GM20000 (cell line): ENCODE results near the gene TBC1D1.

Experiments used
- DNase-seq: peaks from one replicate; pipeline ENCODE4 v3.0.0; 2012; ENCODE audit warnings: low spot score
- TF ChIP-seq, protein P1 (sequence below): IDR thresholded peaks from 2 replicates; pipeline ENCODE4 v1.5.1; 2012; ENCODE audit warnings: mild to moderate bottlenecking, control low read depth; ENCODE audit errors: extremely low read depth, missing control alignments

The TBC1D1 gene

DNA sequence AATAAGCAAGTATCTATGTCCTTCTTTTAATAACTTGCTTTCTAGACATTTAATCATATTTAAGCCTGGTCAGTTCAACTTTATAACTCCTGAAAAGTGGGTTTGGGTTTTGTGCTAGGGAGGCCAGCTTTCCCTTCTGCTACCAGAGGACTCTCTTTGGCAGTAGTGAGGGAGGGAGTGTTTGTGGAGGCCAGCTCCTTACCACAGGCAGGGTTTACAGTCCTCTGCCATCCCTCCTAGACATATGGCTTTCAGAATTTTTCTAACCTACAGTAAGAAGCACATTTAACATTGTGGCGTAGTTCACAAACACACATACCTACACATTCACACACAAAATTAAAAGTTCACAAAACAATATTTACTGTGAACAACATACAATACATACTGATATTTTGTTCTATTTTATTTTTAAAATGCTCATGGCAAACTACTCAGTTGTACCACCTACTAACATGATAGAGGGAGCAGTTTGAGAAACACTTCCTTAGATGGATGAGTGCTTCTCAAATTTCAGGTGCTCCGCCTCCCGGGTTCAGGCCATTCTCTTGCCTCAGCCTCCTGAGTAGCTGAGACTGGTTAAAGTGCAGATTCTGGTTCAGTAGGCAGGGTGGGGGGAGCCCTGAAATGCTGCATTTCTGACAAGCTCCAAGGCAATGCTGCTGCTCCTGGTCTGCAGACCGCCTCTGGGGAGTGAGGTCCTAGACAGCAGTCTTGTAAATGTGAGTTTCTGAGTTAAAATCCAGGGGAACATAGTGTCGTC lies 156.0 kb downstream of the TBC1D1 start:
- TF ChIP-seq, protein P1, sequence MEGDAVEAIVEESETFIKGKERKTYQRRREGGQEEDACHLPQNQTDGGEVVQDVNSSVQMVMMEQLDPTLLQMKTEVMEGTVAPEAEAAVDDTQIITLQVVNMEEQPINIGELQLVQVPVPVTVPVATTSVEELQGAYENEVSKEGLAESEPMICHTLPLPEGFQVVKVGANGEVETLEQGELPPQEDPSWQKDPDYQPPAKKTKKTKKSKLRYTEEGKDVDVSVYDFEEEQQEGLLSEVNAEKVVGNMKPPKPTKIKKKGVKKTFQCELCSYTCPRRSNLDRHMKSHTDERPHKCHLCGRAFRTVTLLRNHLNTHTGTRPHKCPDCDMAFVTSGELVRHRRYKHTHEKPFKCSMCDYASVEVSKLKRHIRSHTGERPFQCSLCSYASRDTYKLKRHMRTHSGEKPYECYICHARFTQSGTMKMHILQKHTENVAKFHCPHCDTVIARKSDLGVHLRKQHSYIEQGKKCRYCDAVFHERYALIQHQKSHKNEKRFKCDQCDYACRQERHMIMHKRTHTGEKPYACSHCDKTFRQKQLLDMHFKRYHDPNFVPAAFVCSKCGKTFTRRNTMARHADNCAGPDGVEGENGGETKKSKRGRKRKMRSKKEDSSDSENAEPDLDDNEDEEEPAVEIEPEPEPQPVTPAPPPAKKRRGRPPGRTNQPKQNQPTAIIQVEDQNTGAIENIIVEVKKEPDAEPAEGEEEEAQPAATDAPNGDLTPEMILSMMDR, result no peak
- no peak for DNase-seq

DNA sequence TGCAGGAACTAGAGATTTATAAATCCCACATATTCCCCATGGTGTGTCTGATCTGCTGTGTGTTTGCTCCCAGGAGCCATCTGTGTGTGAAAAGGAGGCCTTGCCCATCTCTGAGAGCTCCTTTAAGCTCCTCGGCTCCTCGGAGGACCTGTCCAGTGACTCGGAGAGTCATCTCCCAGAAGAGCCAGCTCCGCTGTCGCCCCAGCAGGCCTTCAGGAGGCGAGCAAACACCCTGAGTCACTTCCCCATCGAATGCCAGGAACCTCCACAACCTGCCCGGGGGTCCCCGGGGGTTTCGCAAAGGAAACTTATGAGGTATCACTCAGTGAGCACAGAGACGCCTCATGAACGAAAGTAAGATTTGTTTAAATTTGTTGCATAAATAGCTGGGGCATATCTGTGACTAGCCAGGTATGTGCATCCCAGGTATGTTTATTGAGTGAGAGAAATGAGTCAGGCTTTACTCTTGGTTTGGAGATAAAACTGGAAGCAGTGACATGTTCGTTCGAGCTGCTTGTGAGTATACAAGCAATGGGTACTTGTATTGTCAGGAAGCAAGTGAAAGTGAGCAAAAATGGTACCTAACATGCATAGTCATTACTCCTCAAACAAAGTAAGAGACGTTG lies 158.8 kb downstream of the TBC1D1 start:
- TF ChIP-seq, protein P1, result no peak
- no peak for DNase-seq

DNA sequence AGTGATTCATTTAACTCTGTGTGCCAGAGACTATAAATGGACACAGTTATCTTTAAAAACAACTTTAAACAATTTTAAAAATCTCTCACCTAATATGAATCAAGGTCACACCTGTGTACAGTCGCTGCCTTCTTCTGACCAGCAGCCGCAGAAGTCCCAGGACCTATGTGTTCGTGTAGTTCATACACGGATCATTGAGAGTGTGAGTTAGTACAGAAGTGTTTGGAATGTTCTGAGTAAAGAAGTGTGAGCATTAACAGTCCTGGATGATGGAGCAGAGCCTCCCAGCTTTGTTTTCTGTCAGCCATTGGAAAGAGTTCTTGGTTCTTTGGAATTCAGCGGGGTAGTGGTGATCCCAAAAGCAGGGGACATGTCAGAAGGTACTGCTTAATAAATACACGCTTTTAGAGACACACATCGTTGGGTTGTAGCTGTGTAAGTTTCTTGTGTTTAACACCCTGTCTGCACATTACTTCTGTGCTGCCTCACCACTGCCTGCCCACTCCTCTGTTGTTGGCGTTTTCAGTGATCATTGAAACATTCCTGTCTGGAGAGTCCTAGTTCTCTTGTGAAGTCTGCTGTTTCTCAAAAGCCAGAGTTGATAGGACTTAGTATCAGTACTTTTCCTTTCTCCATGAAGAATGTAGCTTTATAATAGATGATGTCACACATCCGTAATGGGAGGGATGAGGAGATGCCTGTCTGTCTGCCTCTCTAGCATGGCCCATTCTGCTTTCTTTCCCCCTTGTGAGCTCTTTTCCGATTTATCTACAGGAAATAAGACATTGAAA lies 159.9 kb downstream of the TBC1D1 start:
- no peak for DNase-seq
- TF ChIP-seq, protein P1, result no peak

DNA sequence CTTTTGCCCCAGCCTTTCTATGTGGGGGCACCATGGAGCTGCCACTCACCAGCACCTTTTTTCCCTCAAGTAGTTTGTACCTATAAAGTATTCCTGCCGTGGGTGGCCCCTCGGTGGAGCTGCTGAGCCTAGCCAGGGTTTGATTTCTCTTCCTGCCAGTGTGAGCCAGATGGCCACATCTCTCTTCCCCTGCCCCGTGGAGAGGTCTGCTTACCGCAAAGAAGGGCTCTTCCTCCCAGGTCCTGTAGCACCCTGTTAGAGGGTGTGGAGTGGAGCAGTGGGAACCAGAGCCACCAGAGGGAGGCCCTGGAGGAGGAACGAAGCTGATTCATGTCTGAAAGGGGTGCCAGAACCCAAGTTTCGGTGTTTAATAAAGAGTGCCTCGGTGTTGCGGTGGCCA lies 164.7 kb downstream of the TBC1D1 start:
- no peak for DNase-seq
- TF ChIP-seq, protein P1, result no peak

DNA sequence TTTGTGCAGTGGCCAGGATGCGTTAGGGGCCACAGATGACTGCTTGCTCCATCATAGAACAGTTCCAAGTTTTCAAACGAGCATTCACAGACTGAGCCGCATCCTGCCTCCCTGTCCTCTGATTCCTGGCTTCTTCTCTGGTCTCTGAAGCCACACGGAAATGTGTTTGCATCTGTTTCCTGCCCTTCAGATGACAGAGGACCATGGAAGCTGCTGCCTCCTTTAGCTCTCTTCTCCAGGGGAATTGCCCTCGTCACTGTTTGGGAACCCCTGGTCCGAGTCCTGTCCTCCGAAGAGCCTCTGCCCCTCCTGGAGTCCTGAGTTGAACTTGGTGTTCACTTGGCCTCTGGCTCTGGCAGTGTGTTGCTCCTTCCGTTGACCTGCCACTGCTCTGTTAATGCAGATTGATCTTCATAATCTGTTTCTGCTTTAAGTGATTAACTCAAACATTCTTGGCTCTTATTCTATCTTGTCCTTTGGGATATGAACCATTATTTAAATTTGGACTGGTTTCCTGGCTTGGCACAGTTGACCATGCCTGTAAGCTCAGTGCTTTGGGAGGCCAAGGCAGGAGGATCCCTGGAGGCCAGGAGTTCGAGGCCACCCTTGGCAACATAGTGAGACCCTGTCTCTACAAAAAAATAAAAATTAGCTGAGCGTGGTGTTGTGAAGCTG lies 165.3 kb downstream of the TBC1D1 start:
- DNase-seq, result no peak
- TF ChIP-seq, protein P1, result no peak

DNA sequence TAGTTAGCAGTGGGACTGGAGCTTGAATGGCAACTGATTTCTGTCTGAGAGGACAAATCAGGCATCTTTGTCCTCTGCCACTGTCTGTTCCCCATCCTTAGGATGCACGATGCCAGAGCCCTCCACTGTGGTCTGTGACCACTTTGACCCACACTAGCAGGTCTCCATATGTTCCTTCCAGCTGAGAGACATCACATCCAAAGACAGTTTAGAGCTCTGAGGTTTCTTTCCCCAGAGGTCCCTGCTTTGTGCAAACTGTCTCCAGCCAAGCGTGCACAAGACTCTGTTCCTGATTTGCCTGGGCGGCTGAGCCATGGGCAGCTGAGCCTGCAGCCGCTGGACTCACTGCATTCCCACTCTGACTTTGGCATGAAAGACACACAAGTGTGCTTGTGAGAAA lies 167.3 kb downstream of the TBC1D1 start:
- no peak for DNase-seq
- TF ChIP-seq, protein P1, result no peak
